HG02885 (cell line): ENCODE results near the gene EFCAB6.

Experiments used
- ATAC-seq: cut with Tn5 transposase; IDR thresholded peaks from one replicate; pipeline ENCODE4 v1.9.1; 2021; ENCODE audit warnings: mild to moderate bottlenecking; ENCODE audit not compliant: unreplicated experiment, poor library complexity

EFCAB6 gene

GRCh38 chr22:43624144-43624998, 187.7 kb downstream of the EFCAB6 start:
- ATAC-seq, result no peak

GRCh38 chr22:43622886-43623285, 189.2 kb downstream of the EFCAB6 start:
- ATAC-seq, result no peak

- no peak for ATAC-seq
These were observed 191.9 kb downstream of the EFCAB6 start for GRCh38 chr22:43620197-43620596.

- ATAC-seq, result no peak
These were observed 193.6 kb downstream of the EFCAB6 start for GRCh38 chr22:43618517-43618916.

GRCh38 chr22:43616645-43617044, 195.5 kb downstream of the EFCAB6 start:
- ATAC-seq, result no peak

- ATAC-seq, result no peak
These were observed 211.8 kb downstream of the EFCAB6 start for GRCh38 chr22:43600265-43600664.

- ATAC-seq, result no peak
These were observed 219.6 kb downstream of the EFCAB6 start for GRCh38 chr22:43592476-43592875.

- no peak for ATAC-seq
These were observed 220.7 kb downstream of the EFCAB6 start for GRCh38 chr22:43591380-43591779.

GRCh38 chr22:43587574-43587973, 224.5 kb downstream of the EFCAB6 start:
- no peak for ATAC-seq

GRCh38 chr22:43583501-43583900, 228.6 kb downstream of the EFCAB6 start:
- no peak for ATAC-seq

- no peak for ATAC-seq
These were observed 229.7 kb downstream of the EFCAB6 start for GRCh38 chr22:43582394-43582793.

- no peak for ATAC-seq
These were observed 231.8 kb downstream of the EFCAB6 start for GRCh38 chr22:43580271-43580750.

- ATAC-seq, result no peak
These were observed 237.4 kb downstream of the EFCAB6 start for GRCh38 chr22:43574738-43575137.

GRCh38 chr22:43572710-43573109, 239.4 kb downstream of the EFCAB6 start:
- ATAC-seq, result no peak

- ATAC-seq, result no peak
These were observed 240.9 kb downstream of the EFCAB6 start for GRCh38 chr22:43571181-43571580.

- no peak for ATAC-seq
These were observed 241.5 kb downstream of the EFCAB6 start for GRCh38 chr22:43570531-43571165.

GRCh38 chr22:43569111-43569510, 243.0 kb downstream of the EFCAB6 start:
- ATAC-seq, result no peak

- ATAC-seq, result no peak
These were observed 244.3 kb downstream of the EFCAB6 start for GRCh38 chr22:43567691-43568324.

- ATAC-seq, result no peak
These were observed 245.4 kb downstream of the EFCAB6 start for GRCh38 chr22:43566561-43567332.

- no peak for ATAC-seq
These were observed 246.1 kb downstream of the EFCAB6 start for GRCh38 chr22:43566021-43566420.
